GM19240 (cell line): ENCODE results near the gene ANTKMT.

Source experiments
- DNase-seq: peaks from one replicate; pipeline ENCODE4 v3.0.0; 2011; ENCODE audit warnings: low spot score; ENCODE audit not compliant: insufficient read length

Gene ANTKMT, protein sequence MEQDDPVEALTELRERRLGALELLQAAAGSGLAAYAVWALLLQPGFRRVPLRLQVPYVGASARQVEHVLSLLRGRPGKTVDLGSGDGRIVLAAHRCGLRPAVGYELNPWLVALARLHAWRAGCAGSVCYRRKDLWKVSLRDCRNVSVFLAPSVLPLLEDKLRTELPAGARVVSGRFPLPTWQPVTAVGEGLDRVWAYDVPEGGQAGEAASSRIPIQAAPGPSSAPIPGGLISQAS

DNA sequence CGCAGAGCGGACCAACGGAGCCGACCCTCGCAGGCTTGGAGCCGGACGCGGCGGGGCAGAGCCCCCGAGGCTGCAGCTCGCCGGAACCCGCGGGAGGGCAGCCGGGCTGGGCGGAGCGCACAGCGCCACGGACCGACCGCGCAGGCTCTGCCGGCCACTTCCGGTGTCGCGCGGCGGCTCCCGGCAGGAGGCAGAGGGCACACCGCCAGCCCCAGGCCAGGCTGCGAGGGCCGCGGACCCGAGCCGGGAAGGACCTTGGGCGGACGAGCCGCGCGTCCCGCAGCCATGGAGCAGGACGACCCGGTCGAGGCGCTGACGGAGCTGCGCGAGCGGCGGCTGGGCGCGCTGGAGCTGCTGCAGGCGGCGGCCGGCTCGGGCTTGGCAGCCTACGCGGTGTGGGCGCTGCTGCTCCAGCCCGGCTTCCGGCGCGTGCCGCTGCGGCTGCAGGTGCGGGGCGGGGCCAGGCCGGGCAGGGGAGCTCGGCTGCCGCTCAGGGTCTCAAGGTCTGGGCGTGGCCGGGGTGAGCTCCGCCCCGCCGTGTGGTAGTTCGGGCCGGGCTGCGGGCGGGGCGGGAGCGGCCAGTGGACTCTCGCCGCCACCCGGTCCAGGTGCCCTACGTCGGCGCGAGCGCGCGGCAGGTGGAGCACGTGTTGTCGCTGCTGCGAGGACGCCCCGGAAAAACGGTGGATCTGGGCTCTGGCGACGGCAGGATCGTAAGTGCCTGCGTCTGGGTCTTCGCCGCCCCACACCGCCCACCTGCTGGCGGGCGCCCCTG lies at the start of gene ANTKMT:
Gene ANTKMT, plus strand, starts transcription at position 157 of the 775 bp plus-strand sequence. Its CDS starts 129 bp downstream, at position 286.
- peak; percentile 95 for DNase-seq

DNA sequence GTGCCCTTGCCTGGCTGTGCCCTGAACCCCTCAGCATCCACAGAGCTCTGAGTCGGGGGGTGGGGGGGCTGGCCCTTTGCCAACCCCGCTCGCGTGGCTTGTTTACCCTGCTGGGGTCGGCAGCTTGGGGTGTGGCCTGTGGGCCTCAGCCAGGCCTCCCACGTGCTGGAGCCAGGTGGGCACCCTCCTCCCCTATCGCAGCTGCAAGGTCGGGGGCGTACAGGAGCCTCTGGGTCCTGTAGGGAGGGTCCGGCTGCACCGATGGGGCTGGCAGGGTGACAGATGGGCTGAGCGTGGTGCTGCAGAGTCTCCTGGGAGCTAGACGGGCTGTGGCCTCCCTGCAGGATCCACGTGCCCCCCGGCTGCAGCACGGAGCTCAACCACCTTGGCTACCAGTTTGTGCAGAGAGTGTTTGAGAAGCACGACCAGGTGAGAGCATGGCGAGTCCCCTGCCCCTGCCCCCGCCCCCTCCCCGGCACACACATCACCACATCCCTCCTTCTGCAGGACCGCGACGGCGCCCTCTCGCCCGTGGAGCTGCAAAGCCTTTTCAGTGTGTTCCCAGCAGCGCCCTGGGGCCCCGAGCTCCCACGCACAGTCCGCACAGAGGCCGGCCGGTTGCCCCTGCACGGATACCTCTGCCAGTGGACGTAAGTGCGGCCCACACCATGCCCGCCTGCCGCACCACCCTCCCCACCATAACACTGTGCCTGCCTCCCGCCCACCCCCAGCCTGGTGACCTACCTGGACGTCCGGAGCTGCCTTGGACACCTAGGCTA lies 49.4 kb upstream of the ANTKMT start:
- no peak for DNase-seq

DNA sequence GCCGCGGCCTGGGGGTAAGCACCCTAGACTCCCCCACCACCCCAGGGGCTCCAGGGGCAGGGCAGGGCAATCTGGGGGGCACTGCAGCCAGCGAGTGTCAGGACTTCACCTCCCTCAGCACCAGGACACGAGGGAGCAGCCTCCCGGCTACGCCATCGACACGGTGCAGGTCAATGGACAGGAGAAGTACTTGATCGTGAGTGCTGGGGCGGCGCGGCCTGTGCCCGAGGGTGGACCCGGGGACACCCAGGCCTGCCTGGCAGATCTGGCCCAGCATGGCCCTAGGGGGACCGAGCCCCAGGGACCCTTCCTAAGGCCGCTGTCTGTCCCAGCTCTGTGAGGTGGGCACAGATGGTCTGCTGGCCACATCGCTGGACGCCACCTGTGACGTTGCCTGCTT lies 48.6 kb upstream of the ANTKMT start:
- no peak for DNase-seq

DNA sequence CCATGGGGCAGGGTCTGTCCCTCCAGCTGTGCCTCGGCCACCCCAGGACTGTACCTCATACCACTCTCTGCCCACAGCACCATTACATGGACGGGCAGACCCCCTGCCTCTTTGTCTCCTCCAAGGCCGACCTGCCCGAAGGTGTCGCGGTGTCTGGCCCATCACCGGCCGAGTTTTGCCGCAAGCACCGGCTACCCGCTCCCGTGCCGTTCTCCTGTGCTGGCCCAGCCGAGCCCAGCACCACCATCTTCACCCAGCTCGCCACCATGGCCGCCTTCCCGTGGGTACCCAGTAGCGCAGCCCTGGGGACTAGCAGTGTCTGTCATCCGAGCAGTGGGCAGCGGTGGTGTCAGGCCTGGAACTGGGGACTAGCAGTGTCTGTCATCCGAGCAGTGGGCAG lies 48.1 kb upstream of the ANTKMT start:
- no peak for DNase-seq

DNA sequence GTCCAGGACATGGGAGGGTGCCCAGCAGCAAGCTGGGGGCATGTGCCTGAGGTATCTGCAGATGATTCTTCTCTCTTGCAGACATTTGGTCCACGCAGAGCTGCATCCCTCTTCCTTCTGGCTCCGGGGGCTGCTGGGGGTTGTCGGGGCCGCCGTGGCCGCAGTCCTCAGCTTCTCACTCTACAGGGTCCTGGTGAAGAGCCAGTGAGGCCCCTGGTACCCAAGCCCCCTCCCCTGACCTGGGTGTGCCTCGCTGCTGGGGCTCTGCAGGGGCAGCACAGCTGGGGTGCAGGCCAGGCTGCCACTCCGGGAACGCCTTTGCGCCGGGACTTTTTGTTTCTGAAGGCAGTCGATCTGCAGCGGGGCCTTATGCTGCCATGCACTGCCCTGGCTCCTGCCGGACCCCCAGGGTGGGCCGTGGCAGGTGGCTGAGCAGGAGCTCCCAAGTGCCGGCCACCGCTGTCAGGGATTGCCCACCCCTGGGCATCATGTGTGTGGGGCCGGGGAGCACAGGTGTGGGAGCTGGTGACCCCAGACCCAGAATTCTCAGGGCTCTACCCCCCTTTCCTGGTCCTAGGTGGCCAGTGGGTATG lies 47.5 kb upstream of the ANTKMT start:
- no peak for DNase-seq

DNA sequence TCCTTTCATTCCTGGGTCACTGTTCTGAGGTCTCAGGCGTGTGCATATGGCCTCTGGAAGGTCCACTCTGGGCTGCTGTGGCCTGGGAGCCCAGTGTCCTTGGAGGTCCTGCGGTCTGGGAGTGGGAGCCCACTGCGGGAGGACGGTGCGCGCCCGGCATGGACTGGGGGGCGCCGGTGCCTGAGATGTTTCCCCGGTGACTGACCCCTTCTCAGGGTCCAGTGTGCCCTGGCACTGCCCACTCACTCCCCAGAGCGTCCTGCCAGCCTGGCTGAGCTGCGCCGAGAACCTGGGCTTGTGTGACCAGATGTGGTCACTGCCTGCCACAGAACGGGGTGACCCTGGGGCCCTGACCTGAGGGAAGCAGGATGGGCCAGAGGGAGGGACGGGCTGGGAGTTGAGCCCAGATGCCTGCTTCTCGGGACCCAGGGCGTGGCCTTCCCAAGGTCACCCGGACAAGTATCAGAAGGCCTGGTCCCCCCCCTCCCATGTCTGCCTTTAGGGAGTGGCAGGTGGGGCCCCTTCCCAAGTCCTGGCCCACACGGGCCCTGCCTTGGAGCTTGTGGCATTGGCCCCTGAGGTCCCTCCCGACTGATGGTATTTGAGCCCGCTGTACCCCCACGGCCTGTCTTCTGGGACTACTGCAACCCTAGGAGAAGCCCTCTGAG lies 46.6 kb upstream of the ANTKMT start:
- no peak for DNase-seq

DNA sequence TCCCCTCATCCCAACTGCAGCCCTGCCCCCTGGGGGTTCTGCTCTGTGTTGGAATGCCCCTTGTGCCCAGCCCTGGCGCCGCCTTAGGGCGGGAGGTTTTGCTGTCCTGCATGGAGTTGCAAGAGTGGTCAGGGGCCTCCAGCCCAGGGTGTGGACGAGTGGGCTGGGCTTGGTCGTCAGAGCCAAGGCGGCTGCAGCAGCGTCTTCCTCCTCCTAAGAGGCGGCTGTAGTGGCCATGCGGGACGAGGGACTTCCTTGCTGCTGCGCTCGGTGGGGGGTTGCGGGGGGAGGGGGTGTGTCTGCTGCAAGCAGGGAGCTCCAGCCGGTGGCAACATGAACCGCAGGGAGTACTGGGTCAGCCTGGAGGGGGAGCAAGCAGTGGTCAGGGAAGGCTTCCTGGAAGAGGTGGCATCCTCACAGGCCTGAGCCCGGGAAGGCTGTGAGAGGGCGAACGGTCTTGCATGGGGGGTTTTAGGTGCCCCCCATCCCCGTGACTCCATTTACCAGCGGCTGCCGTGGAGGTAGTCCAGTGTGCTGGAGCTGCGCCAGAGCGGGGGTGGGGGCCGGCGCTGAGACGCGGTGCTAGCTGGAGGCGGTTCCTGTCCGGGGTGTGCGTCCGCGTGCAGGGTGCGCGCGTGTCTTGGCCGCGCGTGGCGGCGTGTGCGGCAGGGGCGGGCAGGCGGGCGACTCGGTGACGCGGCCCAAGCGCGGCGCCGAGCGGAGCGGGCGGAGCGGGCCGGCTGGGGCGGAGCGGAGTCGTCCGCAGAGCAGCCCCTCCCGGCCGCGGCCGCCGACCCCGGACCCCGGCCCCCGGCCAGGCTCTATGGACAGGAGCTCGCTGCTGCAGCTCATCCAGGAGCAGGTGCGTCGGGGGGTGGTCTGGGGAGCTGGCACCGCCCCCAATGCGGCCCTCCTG lies 45.7 kb upstream of the ANTKMT start, which contains the start of gene RHBDL1:
Gene RHBDL1, plus strand, starts transcription at position 704 of the 916 bp plus-strand sequence. Its CDS starts 120 bp downstream, at position 824.
- DNase-seq = no peak

DNA sequence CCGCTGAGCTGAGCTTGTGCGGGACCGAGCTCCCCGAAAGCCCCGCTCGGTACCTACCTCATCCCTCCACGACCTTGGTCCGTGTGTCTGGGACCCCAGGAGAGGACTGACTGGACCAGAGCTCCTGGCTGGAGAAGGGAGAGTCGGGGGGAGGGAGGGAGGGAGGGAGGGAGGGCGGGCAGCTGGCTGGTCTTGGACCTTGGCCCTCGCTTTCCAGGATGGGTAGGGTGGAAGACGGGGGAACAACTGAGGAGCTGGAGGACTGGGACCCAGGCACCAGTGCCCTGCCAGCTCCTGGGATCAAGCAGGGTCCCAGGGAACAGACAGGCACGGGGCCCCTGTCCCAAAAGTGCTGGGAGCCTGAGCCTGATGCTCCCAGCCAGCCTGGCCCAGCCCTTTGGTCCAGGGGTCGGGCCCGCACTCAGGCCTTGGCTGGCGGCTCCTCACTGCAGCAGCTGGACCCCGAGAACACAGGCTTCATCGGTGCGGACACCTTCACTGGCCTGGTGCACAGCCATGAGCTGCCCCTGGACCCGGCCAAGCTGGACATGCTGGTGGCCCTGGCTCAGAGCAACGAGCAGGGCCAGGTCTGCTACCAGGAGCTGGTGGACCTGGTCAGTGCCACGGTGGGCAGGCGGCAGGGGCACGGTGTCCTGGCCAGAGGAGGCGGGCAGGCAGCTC lies 44.9 kb upstream of the ANTKMT start:
- no peak for DNase-seq

DNA sequence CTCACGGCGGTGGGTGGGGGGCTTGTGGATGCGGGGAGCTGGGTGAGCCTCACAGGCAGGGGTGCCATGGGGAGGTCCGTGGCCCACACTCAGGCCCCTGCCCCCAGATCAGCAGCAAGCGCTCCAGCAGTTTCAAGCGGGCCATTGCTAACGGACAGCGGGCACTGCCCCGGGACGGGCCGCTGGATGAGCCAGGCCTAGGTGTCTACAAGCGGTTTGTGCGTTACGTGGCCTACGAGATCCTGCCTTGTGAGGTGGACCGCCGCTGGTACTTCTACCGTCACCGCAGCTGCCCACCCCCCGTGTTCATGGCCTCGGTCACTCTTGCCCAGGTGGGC lies 44.4 kb upstream of the ANTKMT start:
- no peak for DNase-seq

DNA sequence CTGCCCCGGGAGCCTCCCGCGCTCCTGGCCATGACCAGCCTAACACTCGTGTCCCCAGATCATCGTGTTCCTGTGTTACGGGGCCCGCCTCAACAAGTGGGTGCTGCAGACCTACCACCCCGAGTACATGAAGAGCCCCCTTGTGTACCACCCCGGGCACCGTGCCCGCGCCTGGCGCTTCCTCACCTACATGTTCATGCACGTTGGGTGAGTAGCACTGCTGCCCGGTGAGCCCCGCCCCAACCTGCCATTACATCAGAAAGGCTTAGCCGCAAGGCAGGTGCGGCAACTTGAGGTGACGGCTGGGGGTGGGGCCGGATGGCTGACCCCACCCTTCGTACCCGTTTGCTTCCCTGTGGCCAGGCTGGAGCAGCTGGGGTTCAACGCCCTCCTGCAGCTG lies 44.0 kb upstream of the ANTKMT start:
- no peak for DNase-seq

DNA sequence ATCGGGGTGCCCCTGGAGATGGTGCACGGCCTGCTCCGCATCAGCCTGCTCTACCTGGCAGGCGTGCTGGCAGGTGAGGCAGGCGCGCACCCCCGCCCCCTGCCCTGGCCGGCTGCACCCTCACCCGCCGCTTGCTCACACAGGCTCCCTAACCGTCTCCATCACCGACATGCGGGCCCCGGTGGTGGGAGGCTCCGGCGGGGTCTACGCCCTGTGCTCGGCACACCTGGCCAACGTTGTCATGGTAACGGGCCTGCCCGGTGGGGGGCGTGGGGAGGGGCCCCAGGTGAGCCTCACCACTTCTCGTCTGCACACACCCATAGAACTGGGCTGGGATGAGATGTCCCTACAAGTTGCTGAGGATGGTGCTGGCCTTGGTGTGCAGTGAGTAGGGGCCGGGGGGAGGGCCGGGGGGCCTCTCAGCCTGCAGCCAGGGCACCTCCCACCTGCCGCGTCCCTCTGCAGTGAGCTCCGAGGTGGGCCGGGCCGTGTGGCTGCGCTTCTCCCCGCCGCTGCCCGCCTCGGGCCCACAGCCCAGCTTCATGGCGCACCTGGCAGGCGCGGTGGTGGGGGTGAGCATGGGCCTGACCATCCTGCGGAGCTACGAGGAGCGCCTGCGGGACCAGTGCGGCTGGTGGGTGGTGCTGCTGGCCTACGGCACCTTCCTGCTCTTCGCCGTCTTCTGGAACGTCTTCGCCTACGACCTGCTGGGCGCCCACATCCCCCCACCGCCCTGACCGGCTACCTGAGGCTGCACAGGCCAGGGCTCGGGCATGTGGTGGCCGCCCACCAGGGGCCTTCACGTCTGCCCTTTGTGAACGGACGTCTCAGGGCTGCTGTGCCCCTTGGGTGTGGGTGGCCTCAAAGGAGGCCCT lies 43.4 kb upstream of the ANTKMT start:
- DNase-seq = no peak

DNA sequence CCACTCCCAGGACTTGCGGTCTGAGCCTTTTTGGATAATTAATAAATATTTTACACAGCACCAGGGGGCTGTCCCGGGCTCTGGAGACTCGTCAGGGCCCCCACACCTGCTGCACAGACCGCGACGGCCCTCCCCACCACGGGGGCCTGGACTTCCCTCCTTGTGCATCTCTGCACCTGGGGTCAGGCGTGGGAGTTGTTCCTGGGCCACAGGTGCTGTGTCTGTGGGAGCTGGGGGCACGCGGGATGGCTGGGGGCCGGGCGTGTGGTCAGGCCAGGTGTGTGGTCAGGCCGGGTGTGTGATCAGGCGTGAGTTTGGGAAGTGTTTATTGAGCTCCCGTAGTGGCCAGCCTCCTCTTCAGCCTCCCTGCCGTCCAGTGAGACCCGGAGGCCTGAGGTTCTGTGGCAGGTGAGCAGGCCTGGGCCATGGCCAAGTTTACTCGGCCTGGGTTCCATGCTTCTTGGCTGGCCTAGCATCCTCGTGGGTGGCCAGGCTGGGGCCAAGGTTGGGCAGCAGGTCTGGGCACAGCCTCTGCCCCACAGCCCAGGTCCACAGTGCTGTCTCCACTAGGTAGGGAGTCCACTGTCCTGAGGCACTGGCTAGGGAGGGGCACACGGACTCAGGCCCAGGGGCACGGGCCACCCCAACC lies 42.6 kb upstream of the ANTKMT start:
- DNase-seq = no peak

DNA sequence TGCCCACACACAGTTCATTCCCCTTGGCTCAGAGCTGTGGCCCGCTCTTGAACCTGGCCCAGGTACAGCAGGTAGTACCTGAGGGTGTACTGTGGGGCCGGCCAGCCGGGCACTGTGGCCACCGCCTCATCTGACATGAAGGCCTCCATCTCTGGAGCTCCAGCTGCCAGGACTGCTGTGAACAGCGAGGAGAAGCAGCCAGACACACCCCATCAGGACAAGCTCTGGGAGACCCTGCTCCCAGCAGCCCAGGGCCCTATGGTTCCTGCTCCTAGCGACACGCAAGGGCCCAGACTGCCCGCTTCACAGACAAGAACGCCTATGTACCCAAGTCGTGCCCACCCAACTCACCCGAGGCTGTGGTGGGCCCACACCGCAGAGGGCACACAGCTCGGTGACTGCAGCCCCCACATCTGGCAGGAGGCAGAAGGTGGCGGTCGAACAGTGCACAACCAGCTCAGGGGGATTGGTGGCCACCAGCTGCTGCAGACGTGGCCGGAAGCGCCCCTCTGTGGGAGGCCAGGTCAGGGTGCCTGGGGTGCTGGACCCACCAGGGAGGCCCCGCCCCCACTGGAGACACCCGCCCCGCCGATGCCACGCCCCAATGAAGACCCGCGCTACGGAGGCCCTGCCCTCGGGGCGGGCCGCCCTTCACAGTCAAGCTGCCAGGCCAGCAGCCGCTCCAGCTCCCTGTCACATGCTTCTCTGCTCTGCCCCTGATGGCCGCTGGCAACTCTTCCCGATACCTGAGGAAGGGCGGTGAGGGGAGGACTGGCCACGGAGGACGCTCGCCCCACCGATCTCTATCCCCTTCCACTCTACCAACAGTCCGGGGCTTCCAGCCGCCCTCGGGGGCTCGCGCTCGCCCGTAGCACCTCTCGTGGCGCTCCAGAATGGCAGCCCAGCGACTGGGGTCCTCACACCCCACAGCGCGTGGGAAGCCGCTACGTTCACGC lies 41.8 kb upstream of the ANTKMT start:
- DNase-seq = no peak

DNA sequence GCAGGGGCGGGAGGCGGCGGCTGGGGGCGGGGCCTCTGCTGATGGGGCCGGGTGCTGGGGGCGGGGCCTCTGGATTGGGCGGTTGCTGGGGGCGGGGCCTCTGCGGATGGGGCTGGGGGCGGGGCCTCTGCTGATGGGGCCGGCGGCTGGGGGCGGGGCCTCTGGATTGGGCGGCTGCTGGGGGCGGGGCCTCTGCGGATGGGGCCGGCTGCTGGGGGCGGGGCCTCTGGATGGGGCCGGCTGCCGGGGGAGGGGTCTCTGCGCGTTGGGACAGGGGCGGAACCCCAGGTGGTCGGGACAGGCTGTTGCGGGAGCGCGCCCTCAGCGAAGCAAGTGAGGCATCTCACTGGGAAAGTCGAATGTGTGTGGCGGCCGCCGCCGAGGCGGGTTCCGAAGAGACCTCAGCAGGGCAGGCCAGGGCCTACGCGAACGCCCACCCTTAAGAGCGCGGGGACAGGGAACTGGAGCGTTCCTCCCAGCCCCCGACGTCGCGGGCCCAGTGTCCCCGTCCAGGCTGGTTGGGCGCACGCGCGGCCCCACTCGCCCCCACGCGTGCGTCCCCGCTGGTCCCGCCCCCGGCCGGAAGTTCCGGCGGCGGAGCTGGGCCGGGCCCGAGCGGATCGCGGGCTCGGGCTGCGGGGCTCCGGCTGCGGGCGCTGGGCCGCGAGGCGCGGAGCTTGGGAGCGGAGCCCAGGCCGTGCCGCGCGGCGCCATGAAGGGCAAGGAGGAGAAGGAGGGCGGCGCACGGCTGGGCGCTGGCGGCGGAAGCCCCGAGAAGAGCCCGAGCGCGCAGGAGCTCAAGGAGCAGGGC lies 40.9 kb upstream of the ANTKMT start, which contains the start of gene STUB1:
Gene STUB1, plus strand, starts transcription at position 597 of the 811 bp plus-strand sequence. Its CDS starts 116 bp downstream, at position 713.
- DNase-seq = peak; percentile 67

DNA sequence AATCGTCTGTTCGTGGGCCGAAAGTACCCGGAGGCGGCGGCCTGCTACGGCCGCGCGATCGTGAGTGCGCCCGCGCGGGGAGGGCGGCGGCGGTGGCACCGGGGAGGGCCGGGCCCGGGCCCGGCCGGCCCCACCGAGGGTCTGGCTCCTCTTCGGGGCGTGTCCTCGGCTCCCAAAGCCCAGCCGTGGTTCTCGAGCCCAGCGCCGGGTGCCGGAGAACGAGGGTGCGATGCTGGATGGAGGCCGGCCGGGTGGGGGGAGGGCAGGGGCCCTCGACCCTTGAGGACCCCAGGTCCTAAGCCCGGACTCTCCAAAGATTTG lies 40.4 kb upstream of the ANTKMT start:
- DNase-seq = no peak
